Endothelial cell of umbilical vein (primary cell): ENCODE results near the gene SMCO3. TPM values are rescaled to one million over a fixed set of nuclear protein-coding genes. Genes with fewer than 3 reads are reported as not detected.

ENCODE experiments used
- BruUV-seq: library from RNA; stranded (reverse); fragments of 400-500 nt; replicated peaks from 2 replicates; lab custom pipeline; 2021; lab: Mats Ljungman, UMichigan
- CTCF ChIA-PET: fragments of 300-600, 350-600 bp; sonication (Branson Sonifier 250); formaldehyde crosslinking; loops from one replicate; lab custom pipeline; 2021; ENCODE audit warnings: antibody characterized with exemption, inconsistent platforms; lab: Charles Lee
- POLR2A ChIA-PET: fragments of 300-600, 350-600 bp; sonication (Branson Sonifier 250); formaldehyde crosslinking; loops from one replicate; lab custom pipeline; 2021; ENCODE audit warnings: antibody characterized with exemption, inconsistent platforms; lab: Charles Lee
- DNase-seq: peaks from one replicate; pipeline ENCODE4 v3.0.0-alpha.2; 2011; ENCODE audit warnings: low read depth, low spot score
- FAIRE-seq: peaks from 2 replicates; lab custom pipeline; 2011; peaks lifted over from hg19 to GRCh38; lab: Jason Lieb, UNC
- H2AFZ ChIP-seq: 2 replicates; pipeline ENCODE4 v1.6.0; 2012; ENCODE audit warnings: low read depth, low read length, control low read depth, inconsistent platforms
- H3K27ac ChIP-seq: 2 replicates; pipeline ENCODE4 v1.5.1; 2011; ENCODE audit warnings: low read depth, mild to moderate bottlenecking, control low read depth, low read length, moderate library complexity; ENCODE audit not compliant: insufficient read depth
- H3K27me3 ChIP-seq, 2 experiments: 2 replicates each; pipeline versions ENCODE4 v1.6.0 to v1.6.1; 2011; ENCODE audit warnings: low read length in 2 of 2, mixed read lengths in 1 of 2; ENCODE audit not compliant: control insufficient read depth in 2 of 2, insufficient read depth in 2 of 2
- H3K36me3 ChIP-seq, 2 experiments: 2 replicates in 1 of 2; 3 replicates in 1 of 2; pipeline ENCODE4 v1.5.1; 2011; ENCODE audit warnings: low read length in 2 of 2, mild to moderate bottlenecking in 1 of 2, moderate library complexity in 1 of 2; ENCODE audit not compliant: control insufficient read depth in 2 of 2, insufficient read depth in 2 of 2; ENCODE audit errors: extremely low read depth in 1 of 2
- H3K4me1 ChIP-seq: 3 replicates; pipeline ENCODE4 v1.5.1; 2011; ENCODE audit warnings: mild to moderate bottlenecking, low read length; ENCODE audit not compliant: control insufficient read depth, insufficient read depth; ENCODE audit errors: extremely low read depth
- H3K4me2 ChIP-seq: 2 replicates; pipeline ENCODE4 v1.6.1; 2011; ENCODE audit warnings: low read length, control low read depth, mixed read lengths; ENCODE audit not compliant: insufficient read depth
- H3K4me3 ChIP-seq, 3 experiments: fragments of 200-600 bp in 1 of 3; sonication (generic), shearing (Covaris generic) in 1 of 3; replicated peaks in 1 of 3; 2 replicates each; pipeline ENCODE4 v1.5.1; 2011 to 2016; ENCODE audit warnings: control low read depth in 3 of 3, low read length in 3 of 3, mild to moderate bottlenecking in 2 of 3, inconsistent platforms in 1 of 3, low read depth in 1 of 3, moderate library complexity in 1 of 3; ENCODE audit not compliant: insufficient read depth in 1 of 3
- H3K79me2 ChIP-seq: 2 replicates; pipeline ENCODE4 v1.6.0; 2012; ENCODE audit warnings: low read length, inconsistent platforms; ENCODE audit not compliant: control insufficient read depth, insufficient read depth
- H3K9ac ChIP-seq: replicated peaks from 2 replicates; pipeline ENCODE3; 2011; ENCODE audit warnings: low read length, control low read depth; ENCODE audit not compliant: insufficient read depth; ENCODE audit errors: extremely low read depth
- H3K9me1 ChIP-seq: replicated peaks from 3 replicates; pipeline ENCODE4 v1.6.0; 2011; ENCODE audit warnings: mild to moderate bottlenecking, low read length; ENCODE audit not compliant: control insufficient read depth, insufficient read depth; ENCODE audit errors: extremely low read depth
- H3K9me3 ChIP-seq: replicated peaks from 2 replicates; pipeline ENCODE4 v1.5.1; 2012; ENCODE audit warnings: low read length, inconsistent platforms; ENCODE audit not compliant: control insufficient read depth, insufficient read depth
- H4K20me1 ChIP-seq: replicated peaks from 2 replicates; pipeline ENCODE3; 2011; ENCODE audit warnings: mild to moderate bottlenecking, low read length; ENCODE audit not compliant: control insufficient read depth, insufficient read depth; ENCODE audit errors: extremely low read depth
- EZH2 ChIP-seq: IDR thresholded peaks from 2 replicates; pipeline ENCODE4 v1.6.1; 2012; ENCODE audit warnings: borderline replicate concordance, low read depth, mild to moderate bottlenecking, moderate library complexity, low read length, inconsistent platforms; ENCODE audit not compliant: severe bottlenecking
- FOS ChIP-seq: IDR thresholded peaks from 2 replicates; pipeline ENCODE4 v1.6.1; 2011; ENCODE audit warnings: mild to moderate bottlenecking, low read length, moderate library complexity, borderline replicate concordance; ENCODE audit not compliant: insufficient read depth
- GATA2 ChIP-seq: IDR thresholded peaks from 2 replicates; pipeline ENCODE4 v1.7.0; 2011; ENCODE audit warnings: low read depth, mild to moderate bottlenecking, moderate library complexity, mixed read lengths, low read length; ENCODE audit not compliant: insufficient read length, insufficient read depth
- JUN ChIP-seq: IDR thresholded peaks from 2 replicates; pipeline ENCODE4 v1.6.1; 2011; ENCODE audit warnings: borderline replicate concordance, low read depth; ENCODE audit not compliant: insufficient read length, insufficient read depth
- MYC ChIP-seq: IDR thresholded peaks from one replicate; pipeline ENCODE4 v1.6.1; 2011; ENCODE audit warnings: mild to moderate bottlenecking, low read depth, low read length
- POLR2A ChIP-seq: IDR thresholded peaks from 2 replicates; pipeline ENCODE4 v1.6.1; 2012; ENCODE audit warnings: low read depth, mild to moderate bottlenecking, control low read depth, low read length
- POLR2AphosphoS5 ChIP-seq: IDR thresholded peaks from 2 replicates; pipeline ENCODE4 v1.6.1; 2012; ENCODE audit warnings: low read depth, mild to moderate bottlenecking, control low read depth, low read length, moderate library complexity; ENCODE audit not compliant: insufficient read depth
- dilution Hi-C: fragments of 300-500 bp; cut with MboI; formaldehyde crosslinking; loops from one replicate; pipeline ENCODE4 v1.15.0; 2019; ENCODE audit warnings: low sequenced_read_pairs; ENCODE audit not compliant: extremely low pct_ligation_motif_present
- intact Hi-C: fragments of 100-400 bp; cut with micrococcal nuclease; formaldehyde crosslinking; loops from one replicate; pipeline ENCODE4 v1.10.0; 2022
- polyA plus RNA-seq, 4 experiments: library from polyadenylated mRNA; depleted of rRNA in 3 of 4; stranded (reverse) in 3 of 4; unstranded in 1 of 4; fragments of >200 nt; gene quantifications; 2 replicates each; pipeline versions ENCODE4 v1.2.1 to v1.2.3, GENCODE V29; 2011 to 2012; ENCODE audit warnings: missing spikeins in 1 of 4
- total RNA-seq: library from RNA; stranded (reverse); gene quantifications from 2 replicates; pipeline ENCODE4 v1.2.3, GENCODE V29; 2021
- TF ChIP-seq, protein P1 (sequence below), 2 donors: IDR thresholded peaks; 1 replicate in 1 of 2; 2 replicates in 1 of 2; pipeline ENCODE4 v1.5.1; 2011; ENCODE audit warnings: low read length in 2 of 2, mild to moderate bottlenecking in 2 of 2, moderate library complexity in 2 of 2, control low read depth in 1 of 2, inconsistent platforms in 1 of 2, low read depth in 1 of 2; ENCODE audit not compliant: insufficient read depth in 1 of 2; ENCODE audit errors: extremely low read depth in 1 of 2
- TF ChIP-seq, protein P2 (sequence below): IDR thresholded peaks from 2 replicates; pipeline ENCODE4 v1.6.1; 2011; ENCODE audit not compliant: insufficient read depth, insufficient read length

The SMCO3 gene
- total and polyA plus RNA-seq, 2 donors (not counting 3 experiments of a cell fraction or from before 2014, with no cell fraction given) = 0.33 to 0.35 TPM

DNA sequence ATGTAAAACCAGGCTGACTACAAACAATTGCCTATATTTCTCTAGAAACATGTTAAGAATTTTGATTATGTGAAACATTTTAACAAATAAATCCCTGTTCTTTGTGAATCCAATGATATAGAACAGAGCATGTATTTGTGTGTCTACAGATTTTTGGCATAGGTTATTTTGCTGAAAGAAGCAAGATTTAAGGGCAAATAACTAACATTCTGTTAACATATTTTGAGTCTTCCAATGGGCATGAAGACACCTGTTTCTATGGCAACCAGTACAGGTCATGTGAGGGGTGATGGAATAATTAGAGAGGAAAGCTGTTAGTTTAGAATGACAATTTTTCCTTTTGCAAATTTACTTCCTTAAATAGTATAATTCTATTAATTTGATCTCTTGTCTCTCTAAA, 20.5 kb upstream of the SMCO3 start:
- FAIRE-seq = no peak
- H3K27ac ChIP-seq = peak overlapping the region; percentile 83
- H3K4me1 ChIP-seq = peaks cover 47% of the 10 kb centered on the region
- H3K79me2 ChIP-seq = peaks cover 3% of the 10 kb centered on the region
- H3K27me3 ChIP-seq = no peaks in the 10 kb centered on the region
- no peak overlapping the region for H2AFZ ChIP-seq
- CTCF ChIA-PET = interaction anchor here (1.1 to 3.5 kb wide), 12 partner anchors 8 to 161 kb away, joined by 3 to 15 read pairs (median 5); partner anchors contain the start of genes ART4, C12orf60 and WBP11
- DNase-seq = no peak
- dilution Hi-C loops (loop anchor here (10.0 kb wide), 1 partner anchor 120 kb away; no protein-coding TSS in a partner anchor), intact Hi-C loops (no loop called here)
- H3K4me2 ChIP-seq = peak overlapping the region; percentile 57
- H4K20me1 ChIP-seq = no peaks in the 10 kb centered on the region
- H3K9me3 ChIP-seq = no peaks in the 10 kb centered on the region
- no peaks in the 10 kb centered on the region for H3K36me3 ChIP-seq
- no TSS peak for BruUV-seq
- TF ChIP-seq EZH2 = no peak
- no peak for TF ChIP-seq MYC
- no peak for TF ChIP-seq POLR2A
- H3K9me1 ChIP-seq = no peaks in the 10 kb centered on the region
- POLR2A ChIA-PET = no interaction called here
- H3K9ac ChIP-seq = no peak overlapping the region
- no peak overlapping the region for H3K4me3 ChIP-seq

DNA sequence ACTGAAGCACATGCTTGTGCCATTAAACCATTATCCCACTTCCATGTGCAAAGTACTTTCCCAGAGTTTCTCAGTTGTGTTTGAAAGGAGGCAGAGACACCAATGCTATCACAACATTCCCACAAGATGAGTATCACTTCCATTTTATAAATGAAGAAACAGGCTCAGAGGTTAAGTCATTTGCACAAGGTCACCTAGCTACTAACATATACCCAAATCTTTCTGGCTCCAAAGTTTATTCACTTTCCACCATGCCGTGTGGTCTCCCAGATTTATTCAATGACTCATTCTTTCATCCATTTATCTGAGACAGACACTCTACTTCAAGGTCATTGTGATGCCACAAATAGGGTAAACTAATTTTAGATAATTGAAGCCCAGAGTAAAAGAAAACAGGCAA, 20.0 kb upstream of the SMCO3 start:
- H3K4me1 ChIP-seq = peaks cover 47% of the 10 kb centered on the region
- H3K27me3 ChIP-seq = no peaks in the 10 kb centered on the region
- H3K4me3 ChIP-seq = no peak overlapping the region
- dilution Hi-C loops = loop anchor here (10.0 kb wide), 1 partner anchor 121 kb away; no protein-coding TSS in a partner anchor
- intact Hi-C loops = no loop called here
- TF ChIP-seq JUN (peak; percentile 14), FOS (peak; percentile 53), GATA2 (peak; percentile 23), POLR2AphosphoS5 (no peak), POLR2A (no peak), MYC (no peak), EZH2 (no peak)
- TF ChIP-seq, protein P1, sequence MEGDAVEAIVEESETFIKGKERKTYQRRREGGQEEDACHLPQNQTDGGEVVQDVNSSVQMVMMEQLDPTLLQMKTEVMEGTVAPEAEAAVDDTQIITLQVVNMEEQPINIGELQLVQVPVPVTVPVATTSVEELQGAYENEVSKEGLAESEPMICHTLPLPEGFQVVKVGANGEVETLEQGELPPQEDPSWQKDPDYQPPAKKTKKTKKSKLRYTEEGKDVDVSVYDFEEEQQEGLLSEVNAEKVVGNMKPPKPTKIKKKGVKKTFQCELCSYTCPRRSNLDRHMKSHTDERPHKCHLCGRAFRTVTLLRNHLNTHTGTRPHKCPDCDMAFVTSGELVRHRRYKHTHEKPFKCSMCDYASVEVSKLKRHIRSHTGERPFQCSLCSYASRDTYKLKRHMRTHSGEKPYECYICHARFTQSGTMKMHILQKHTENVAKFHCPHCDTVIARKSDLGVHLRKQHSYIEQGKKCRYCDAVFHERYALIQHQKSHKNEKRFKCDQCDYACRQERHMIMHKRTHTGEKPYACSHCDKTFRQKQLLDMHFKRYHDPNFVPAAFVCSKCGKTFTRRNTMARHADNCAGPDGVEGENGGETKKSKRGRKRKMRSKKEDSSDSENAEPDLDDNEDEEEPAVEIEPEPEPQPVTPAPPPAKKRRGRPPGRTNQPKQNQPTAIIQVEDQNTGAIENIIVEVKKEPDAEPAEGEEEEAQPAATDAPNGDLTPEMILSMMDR (IDR thresholded peaks at IDR 0.05; ENCODE audit: extremely low read depth in 1 of 2, insufficient read depth in 1 of 2, low read depth in 1 of 2, low read length in 2 of 2) = no peak
- TF ChIP-seq, protein P2, sequence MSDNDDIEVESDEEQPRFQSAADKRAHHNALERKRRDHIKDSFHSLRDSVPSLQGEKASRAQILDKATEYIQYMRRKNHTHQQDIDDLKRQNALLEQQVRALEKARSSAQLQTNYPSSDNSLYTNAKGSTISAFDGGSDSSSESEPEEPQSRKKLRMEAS = no peak
- no peak for FAIRE-seq
- CTCF ChIA-PET = interaction anchor here (1.1 to 3.5 kb wide), 11 partner anchors 8 to 162 kb away, joined by 3 to 15 read pairs (median 5); partner anchors contain the start of genes ART4 and SMCO3
- peak; percentile 39 for DNase-seq
- H3K9me1 ChIP-seq = no peaks in the 10 kb centered on the region
- H3K4me2 ChIP-seq = peak overlapping the region; percentile 57
- H3K27ac ChIP-seq = peak overlapping the region; percentile 21
- peak overlapping the region; percentile 27 for H2AFZ ChIP-seq
- BruUV-seq = no TSS peak
- no peak overlapping the region for H3K9ac ChIP-seq
- no peaks in the 10 kb centered on the region for H3K9me3 ChIP-seq
- no peaks in the 10 kb centered on the region for H3K36me3 ChIP-seq
- no peaks in the 10 kb centered on the region for H4K20me1 ChIP-seq
- H3K79me2 ChIP-seq = no peaks in the 10 kb centered on the region
- POLR2A ChIA-PET = no interaction called here
